GM10847 (cell line): ENCODE data around the gene HPX.

Experiments
- POLR2A ChIP-seq: IDR thresholded peaks from 2 replicates; pipeline ENCODE4 v1.6.1; 2011; ENCODE audit not compliant: insufficient read length; ENCODE audit errors: extremely low read depth

The HPX gene

GRCh38 chr11:6406370-6406769 is 34.4 kb downstream of the HPX start:
- no peak for TF ChIP-seq POLR2A

GRCh38 chr11:6405846-6406245 is 34.9 kb downstream of the HPX start:
- no peak for TF ChIP-seq POLR2A

- no peak for TF ChIP-seq POLR2A
Observed at GRCh38 chr11:6405052-6405667, 35.6 kb downstream of the HPX start.

DNA sequence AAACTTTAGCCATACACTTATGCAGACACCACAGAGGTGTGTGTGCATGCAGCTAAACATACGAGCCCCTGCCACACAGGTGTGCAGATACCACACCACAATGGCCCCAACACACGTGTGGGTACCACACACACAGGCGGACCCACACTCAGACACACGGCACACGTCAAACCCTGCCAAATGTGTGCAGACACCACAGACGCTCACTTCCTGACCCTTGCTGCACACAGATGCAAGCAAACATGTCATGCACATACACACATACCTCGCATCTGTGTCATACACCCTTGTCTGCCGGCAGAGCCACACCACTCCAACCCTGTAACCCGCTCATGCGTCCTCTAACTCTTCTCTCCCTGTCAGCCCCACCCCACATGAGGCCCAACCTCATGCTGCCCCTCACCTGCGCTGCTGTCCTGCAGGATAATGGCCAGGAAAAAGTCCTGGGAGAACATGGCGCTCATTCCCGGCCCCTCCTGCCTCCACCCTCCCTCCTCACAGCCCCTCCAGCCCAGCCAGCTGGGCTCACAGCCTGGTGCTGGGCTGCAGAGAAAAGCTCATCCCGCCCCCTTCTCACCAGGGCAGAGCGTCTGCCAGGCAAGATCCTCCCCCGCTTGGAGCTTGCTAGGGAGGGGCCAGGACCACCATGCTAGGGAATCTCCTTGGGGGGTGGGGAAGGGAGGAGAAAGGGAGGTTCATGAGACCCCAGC is 36.3 kb downstream of the HPX start:
- no peak for TF ChIP-seq POLR2A

- TF ChIP-seq POLR2A: no peak
Observed at GRCh38 chr11:6403539-6403938, 37.2 kb downstream of the HPX start.

DNA sequence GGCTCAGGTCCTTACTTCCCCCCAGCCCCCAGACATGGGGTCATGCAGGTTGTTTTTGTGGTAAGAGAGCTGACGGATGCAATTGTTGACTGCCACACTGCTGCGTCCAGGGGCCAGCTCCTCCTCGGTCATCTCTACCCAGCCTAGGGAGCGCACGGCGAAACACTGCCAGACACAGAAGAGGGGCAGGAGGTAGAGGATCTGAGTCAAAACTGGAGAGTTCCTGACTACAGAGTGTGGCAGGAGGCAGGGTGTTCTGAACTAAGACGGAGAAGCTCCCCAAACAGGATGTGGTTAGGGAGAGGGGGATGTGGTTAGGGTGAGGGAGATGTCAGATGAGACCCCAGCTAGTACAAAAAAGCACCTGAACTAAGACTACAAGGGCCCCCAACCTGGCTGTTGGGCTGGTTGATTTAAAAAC is 38.2 kb downstream of the HPX start:
- TF ChIP-seq POLR2A: no peak

GRCh38 chr11:6402061-6402470 is 38.7 kb downstream of the HPX start:
- TF ChIP-seq POLR2A: no peak

DNA sequence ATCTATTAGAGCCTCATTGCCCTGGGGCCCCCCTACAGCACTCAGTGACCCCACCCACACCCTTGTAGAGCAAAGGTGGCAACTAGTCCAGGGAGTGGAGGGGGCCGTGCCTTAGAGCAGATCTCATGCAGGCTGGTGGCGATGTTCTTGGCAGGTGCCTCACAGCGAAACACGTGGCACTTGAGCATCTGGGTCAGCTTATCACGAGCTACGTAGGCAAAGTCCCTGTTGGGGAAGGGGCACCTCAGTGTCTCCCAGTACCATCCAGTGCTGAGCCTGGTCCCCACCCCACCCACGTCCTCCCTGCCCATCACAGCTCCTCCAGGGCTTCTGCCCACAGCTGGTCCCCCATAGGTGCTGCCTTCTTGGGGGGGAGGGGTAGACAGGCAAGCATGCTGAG is 39.3 kb downstream of the HPX start:
- TF ChIP-seq POLR2A: no peak

DNA sequence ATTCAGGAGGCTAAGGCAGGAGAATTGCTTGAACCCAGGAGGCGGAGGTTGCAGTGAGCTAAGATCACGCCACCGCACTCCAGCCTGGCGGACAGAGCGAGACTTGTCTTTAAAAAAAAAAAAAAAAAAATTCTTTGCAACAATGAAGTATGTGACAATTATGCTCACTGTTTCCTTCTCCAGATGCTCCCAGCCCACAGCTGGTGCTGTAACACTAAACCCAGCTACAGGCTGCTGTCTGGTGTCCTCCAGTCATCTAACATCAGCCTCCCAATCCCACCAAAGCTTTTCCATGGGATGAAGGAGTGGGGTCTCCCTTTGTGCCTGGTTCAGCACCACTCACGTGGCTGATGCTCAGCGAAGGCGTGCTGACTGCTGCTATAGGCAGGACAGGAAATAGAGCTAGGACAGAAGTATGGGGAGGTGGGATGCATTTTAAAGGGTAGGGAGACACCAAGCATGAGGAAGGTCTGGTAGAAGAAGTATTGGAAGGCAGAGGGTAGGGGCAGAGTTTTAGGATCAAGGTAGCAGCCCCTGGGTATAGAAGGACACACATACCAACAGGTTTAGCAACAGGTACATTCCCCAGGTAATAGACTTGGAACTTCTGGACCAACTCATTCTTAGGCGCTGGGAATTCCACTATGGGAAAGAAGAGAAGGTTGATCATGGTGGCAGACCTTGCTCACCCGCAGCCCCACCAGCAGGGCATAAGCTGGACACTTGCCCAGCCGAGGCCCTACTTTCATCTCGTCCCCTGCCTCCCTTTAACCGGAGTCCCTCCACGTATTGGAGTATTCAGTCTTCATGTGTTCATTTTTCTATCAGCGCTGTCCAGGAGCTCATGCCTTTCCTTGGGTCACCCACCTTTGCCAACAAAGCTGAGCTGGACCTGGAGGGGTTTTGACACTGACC is 40.1 kb downstream of the HPX start:
- no peak for TF ChIP-seq POLR2A

- no peak for TF ChIP-seq POLR2A
Observed at GRCh38 chr11:6397636-6398035, 43.2 kb downstream of the HPX start.

DNA sequence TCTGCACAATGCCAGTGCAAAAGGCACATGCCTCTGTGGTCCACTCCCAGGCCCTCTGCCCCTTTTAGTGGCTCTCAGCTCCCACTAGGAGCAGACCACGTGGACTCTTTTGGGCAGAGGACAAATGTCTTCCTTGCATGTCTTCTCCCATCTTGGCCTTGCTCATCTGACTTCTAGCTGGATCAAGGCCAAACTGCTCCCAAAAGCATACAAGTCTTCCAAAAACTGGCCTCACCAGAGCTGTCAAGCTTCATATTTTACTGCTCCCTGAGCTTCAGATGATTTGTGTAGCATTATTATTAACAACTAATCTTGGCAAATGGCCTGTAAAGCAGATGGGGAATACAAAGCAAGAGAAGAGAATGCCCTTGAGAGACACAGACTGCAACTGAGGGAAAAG is 43.6 kb downstream of the HPX start:
- no peak for TF ChIP-seq POLR2A

GRCh38 chr11:6395470-6396060 is 45.2 kb downstream of the HPX start:
- no peak for TF ChIP-seq POLR2A

- TF ChIP-seq POLR2A: no peak
Observed at GRCh38 chr11:6393989-6394670, 46.7 kb downstream of the HPX start.

GRCh38 chr11:6391537-6392134 is 49.2 kb downstream of the HPX start:
- TF ChIP-seq POLR2A: no peak
